Measurements from ENCODE around the gene PIGS.
"Not testable (repeated sequence)": the region's sequence is repeated elsewhere in the genome, so short reads cannot be mapped to it uniquely, and the experiment has no call there.

PIGS gene

DNA sequence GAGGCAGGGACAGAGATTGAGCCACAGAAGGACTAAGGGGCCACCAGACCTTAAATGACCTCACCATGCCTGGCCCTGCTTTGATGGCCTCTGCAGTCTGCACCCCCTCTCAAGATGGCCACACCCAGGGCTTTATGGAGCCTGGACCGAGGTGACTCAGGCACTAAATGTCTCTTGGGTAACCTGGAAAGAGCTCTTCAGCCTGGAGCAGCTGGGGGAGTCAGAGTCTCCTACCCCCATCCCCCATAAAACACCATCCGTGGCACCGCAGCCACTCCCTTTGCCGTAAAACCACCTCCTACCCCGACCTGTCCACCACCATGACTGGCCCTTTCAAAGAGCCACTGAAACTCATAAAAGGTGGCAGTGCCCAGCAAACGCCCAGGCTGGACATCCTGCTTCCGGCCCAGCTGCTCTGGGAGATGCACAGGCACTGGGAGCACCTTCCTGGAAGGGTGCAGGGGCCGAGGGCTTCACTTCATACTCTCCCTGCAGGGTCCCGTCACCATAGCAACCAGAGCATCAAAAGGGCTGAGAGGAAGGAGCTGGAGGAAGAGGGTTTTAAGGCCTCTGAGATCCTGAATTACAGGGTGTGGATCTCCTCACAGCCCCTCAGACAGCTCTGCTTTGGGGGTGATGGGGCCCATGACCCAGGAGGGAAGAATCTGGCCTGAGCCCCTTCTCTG lies 42.9 kb downstream of the PIGS start:
- no peak for DNase-seq

DNA sequence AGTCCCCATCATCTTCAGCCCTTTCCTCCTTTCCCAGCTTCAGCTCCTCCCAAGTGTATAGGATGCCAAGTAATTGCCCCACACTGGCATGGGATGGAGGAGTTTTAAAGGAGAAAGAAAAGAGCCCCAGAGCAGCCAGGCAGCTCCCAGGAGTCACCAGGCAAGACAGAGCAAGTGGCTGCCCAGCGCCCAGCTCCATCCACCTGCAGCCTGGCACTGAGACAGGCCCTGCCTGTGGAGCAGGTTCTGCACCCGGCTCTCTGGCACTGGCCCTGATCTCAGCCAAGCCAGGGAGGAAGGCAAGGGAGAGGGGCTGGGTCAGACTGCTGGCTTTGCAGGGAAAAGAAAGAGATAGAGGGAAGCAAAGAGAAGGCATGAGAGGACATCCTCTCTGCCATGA lies 43.5 kb downstream of the PIGS start:
- no peak for DNase-seq

DNA sequence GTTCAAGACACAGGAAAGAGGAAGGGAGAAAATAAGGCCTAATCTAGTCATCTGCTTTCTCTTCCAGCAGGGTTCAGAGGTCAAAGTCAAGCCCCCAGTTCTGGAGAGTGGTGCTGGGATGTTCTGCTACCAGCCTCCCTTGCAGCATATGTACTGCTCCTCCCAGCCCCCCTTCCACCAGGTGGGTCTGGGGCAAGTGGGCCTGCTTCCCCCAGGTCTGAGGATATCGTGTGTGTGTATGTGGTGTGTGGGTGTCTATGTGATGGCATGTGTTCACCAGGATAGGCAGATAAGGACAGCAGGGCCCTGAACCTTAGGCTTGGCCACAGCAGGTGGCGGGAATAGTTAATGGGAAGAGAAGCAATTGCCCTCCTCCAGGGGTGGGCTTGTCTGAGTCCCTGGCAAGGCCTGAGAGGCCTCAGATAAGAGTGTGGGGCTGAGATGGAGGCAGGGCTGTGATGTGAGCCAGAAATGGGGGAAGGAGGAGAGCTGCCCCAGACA lies 44.1 kb downstream of the PIGS start:
- DNase-seq: no peak

DNA sequence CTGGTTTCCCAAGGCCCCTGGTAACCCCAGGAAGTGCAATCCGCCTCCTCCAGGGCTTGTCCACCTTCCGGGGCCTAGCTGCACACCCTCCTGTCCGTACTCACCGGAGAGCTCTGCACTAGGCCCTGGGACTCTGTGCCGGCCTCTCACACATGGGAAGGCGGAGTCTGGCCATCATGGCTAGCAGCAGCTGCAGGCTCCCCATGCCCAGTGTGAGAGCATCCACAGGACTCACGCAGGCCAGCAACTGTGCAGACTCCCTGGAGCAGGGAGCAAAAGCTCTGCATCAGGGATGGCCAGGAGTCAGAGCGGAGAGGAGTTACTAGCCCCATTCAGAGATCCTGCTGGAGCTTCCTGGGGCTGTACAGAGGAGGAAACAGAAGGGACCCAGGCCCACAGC lies 44.9 kb downstream of the PIGS start:
- DNase-seq: no peak

DNA sequence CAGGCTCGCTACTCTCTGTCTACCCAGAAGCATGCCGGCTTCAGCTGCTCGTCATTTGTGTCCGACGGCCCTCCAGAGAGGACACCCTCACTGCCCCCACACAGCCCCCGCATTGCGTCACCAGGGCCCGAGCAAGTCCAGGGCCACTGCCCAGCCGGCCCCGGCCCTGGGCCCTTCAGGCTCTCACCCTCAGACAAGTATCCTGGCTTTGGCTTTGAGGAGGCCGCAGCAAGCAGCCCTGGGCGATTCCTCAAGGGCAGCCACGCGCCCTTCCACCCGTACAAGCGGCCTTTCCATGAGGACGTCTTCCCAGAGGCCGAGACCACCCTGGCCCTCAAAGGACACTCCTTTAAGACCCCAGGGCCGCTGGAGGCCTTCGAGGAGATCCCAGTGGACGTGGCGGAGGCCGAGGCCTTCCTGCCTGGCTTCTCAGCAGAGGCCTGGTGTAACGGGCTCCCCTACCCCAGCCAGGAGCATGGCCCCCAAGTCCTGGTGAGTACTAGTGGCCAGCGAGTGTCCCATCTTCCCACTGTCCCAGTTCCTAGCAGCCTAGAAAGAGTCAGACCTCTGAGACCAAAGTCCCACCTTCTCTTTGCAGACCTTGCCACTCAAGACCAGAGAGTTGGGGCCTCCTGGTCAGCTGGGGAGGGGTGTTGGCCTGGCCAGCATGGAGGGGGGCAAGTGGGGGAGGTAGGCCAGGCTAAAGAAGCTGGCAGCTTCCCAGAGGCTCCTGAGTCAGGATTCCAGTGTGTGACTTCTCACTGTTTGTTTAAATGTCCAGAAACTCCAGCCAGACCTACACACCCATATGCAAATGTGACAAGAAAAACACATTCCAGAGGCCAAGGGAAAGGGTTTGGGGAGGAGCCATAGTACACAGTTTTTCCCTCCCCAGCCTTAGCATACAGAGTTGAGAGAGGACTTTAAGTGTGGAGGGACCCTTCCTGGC lies 46.6 kb downstream of the PIGS start:
- DNase-seq: no peak

DNA sequence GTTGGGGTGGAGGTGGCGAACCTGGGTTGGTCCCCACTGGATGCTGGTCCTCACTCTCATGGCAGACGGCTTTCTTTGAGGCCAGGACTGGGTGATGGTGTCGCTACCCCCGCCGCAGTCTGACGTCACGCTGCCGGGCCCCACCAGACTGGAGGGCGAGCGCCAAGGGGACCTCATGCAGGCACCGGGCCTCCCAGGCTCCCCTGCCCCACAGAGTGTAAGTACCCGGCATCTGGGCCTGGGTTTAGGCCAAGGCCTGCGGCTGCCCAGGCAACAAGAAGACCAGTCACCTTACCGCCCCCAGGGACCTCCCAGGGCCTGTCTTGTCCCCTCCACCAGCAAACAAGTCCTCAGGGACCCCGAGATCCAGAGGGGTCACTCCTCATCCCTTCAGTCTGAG lies 47.4 kb downstream of the PIGS start:
- no peak for DNase-seq

DNA sequence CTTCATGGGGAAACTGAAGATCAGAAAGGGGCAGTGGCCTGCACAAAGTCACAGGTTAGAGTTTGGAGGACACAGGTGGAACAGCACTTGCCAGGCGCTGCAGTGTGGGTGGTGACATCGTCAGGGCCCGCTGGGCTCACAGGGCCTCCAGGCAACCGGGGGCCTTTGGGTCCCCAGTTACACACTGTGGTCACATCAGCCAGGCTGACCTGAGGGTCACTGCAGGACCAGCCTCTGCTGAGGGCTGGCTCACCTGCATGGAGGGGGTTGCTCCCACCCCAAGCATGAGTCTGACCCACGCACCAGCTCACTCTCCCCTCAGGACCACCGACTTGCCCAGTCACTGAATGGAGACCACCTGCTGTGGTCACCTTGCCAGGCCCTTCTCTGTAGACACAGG lies 48.1 kb downstream of the PIGS start:
- DNase-seq: no peak

DNA sequence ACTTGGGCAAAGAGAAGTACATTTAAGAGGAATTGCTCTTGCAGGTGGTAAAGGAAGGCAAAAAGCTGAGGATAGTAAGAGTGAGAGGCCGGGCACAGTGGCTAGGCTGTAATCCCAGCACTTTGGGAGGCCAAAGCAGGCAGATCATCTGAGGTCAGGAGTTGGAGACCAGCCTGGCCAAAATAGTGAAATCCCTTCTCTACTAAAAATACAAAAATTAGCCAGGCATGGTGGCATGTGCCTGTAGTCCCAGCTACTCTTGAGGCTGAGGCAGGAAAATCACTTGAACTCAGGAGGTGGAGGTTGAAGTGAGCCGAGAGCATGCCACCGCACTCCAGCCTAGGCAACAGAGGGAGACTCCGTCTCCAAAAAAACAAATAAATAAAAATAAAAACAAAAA lies 49.0 kb downstream of the PIGS start:
- DNase-seq: not testable (repeated sequence)

DNA sequence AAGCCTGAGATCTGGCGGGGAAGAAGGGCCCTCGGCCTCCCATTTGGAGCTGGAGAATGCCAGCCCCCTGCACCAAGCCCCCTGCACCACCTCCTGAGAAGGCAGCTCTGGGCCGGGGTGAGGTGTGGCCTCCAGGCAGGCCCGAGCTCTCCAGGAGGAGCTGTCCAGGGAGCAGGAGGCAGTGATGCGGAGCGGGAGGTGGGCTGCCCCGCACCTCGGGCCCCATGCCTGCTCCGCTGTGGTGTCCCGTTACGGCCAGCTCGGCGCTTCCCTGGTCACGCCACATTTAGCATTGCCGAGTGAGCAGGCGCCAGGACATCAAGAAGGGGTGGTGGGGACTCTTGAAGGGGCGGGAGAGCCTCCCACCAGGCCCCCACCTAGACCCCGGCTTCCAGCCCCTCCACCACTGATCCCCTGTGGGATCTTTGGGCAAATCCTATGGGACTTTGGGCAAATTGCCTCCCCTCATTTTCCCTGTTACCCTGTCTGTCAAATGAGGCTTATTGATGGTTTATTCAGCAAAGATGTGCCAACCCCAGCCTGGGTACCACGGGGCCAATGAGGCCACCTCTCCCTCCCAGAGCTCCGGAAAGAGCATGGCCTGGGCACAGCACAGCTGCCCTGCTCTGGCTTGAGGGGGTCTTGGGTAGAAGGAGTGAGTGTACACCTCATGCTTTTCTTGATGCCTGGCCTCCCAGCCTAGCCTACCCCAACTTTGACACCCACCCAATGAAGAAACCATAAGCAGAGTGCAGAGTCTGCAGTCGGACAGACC lies 49.8 kb downstream of the PIGS start:
- no peak for DNase-seq

DNA sequence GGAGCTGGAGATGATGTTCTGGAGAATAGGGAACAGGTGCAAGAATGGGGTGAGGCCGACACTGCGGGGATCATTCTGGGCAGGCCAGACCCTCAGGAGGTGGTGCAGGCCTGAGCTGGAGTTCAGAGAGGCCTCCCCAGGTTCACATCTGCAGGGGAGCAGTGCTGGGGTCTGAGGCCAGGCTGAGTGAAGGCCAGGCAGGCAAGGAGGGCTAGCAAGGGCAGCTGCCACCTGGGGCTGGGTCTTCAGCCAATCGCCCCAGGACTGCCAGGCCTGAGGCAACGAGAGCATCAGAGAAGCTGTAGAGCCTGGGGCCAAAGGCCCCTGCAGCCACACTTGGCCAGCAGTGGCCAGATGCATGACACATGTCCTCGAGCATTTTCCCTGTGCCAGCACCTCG lies 50.6 kb downstream of the PIGS start:
- no peak for DNase-seq

DNA sequence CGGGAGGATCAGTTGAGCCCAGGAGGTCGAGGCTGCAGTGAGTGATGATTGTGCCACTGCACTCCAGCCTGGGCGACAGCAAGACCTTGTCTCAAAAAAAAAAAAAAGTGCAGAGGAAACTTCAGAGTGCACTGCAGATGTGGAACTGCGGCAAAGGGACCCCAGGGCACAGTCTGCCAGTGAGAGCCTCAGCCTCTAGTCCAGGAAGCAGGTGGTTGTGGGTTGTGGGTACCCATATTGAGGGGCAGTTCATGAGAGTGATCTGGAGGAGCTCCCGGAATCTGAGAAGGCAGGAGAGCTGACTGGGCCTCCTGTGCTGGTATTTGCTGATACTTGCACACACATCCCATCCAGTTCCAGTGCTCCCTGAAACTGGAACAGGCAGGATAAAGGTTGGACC lies 52.1 kb downstream of the PIGS start:
- no peak for DNase-seq

DNA sequence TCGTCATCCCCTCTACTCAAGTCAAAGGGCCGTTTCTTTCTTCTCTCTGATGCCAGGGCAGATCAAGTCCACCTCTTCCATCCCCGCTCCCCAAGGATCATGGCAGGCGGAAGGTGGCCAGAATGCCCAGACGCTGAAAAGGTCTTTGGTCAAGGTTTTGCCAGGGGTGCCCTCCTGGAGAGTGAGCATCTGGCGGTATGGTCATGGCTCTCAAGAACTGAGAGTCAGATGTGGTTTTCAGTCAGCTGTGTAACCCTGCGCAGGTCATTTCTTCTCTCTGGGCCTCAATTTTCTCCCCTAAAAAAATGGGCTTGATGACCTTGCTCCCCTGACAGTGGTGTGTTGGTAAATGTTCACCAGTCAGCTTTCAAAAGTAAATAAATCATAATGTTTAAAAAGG lies 52.7 kb downstream of the PIGS start:
- no peak for DNase-seq

DNA sequence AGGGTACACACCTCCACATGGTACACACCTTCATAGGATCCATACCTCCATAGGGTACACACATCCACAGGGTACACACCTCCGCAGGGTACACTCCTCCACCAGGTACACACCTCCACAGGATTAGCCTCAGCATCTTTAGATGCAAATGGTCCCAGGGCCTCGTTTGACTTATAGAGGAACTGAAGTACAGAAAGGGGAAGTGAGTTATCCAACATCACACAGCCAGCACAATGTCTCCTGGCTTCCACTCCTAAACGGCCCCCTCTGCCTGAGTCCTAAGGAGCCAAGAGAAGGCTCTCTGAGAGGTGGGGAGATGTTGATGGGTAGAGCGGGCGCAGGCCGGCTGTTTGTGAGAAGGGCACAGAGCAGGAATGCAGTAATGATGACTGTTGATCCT lies 53.2 kb downstream of the PIGS start:
- DNase-seq: no peak

DNA sequence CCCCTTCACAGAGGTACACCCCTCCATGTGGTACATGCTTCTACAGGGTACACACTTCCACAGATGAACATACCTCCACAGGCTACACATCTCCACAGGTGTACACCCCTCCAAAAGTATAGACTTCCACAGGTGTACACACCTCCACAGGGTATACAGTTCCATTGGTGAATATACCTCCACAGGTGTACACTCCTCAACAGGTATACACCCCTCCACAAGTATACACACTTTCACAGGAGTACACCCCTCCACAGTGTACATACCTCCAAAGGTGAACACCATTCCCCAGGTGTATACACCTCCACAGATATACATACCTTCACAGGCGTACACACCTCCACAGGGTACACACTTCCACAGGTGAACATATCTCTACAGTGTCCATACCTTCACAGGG lies 55.8 kb downstream of the PIGS start:
- DNase-seq: no peak

DNA sequence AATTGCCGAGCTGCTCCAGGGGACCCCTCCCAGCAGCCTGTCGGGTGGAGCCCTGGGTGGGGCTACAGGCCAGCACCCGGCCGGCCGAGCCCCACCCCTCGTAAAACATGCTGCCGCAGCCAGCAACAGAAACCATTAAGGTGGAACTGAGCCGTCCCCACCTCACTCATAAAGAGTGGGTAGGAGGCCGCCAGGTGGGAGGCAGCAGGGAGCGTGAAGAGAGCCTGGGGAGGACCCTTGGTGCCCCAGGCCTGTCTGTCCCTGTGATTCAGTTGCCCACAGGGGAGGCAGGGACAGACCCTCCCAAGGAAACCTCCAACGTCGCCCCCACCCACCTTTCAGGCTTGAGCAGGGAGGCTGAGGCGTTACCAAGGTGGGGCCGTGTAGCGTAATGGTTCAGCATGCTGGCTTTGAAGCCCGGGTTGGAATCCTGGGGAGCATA lies 56.7 kb downstream of the PIGS start:
- DNase-seq: no peak

DNA sequence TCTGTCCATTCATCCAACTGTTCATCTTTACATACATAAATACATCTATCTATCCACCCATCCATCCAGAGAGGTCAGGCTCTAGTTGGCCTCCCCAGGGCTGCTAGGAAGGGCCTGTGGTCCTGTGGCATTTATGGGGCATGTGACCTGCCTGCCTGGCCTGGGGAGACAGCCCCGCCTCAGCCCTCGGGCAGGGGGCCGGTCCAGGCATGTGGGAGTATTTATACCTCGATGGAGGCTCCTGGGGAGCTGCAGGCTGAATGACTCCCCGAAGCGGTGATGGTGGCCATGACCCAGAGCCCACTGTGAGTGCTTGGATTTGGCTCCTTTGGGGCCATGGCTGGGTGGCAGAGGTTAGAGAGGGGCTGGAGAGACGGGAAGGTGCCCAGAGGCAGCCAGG lies 57.8 kb downstream of the PIGS start:
- no peak for DNase-seq

DNA sequence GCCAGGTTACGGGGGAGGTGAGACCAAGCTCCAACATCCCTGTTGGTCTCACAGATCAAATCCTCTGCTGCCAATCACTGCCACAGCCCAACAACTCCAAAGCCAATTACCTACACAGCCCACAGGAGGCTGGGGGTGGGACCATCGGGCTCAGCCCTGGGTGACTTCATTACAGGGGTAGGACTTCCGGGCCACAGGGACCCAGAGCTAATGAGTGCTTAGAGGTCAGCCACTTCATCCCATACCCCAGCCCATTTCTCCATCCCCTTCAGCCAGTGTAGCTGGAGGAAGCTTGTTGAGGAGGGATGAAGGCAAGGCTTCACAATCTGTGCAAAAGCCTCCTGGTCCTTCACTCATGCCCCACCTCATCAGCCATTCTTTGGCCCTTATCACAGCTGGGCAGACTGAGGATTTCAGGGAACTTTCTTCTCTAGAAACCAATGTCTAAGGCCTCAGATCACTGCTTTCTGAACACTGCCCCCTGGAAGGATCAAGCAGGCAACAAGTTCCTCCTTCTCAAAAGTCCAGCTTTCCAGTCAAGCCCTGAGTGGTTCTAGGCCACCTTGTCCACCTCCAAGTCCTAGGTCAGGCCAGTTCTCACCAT lies 59.4 kb downstream of the PIGS start:
- DNase-seq: no peak

DNA sequence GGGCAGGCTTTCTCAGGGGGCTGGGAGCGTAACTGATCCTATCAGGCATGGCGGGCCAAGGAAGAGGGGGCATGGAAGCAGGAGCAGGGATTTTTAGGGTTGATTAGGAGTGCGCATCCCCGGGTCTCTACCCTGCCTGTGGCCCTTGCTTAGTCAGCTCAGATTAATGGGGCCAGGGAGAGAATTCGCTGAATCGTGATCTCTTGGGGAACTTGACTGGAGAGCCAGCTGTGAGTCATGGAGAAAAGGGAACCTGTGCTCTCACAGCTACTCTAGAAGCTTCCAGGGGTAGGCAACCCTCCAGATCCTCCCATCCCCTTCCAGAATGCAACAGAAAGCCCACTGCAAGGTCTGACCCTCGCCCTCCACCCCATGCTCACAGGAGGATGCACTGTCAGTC lies 61.5 kb downstream of the PIGS start:
- no peak for DNase-seq

DNA sequence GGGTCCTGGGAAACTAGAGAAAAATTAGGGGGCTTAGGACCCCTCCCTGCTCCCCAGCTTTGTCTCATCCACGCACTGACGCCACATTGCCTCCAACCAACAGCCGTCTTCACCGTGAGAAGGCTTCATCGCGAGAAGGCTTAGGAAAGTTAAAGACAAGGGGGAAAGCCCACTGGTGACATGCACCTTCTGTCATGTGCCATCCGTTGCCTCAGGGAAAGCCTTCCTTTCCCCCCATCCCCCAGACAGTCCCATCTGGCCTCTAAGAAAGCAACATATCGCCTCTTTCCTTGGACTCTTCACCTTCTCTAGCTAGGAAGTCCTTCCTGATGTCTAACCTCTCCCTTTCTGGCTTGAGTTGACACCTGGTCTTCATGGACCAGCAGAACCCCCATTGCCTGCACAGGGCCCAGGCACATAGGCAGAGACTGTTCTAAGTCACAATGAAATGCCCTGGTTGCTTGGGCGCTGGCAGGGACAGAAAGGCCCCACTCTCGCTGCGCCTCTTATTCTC lies 63.1 kb downstream of the PIGS start:
- DNase-seq: no peak

DNA sequence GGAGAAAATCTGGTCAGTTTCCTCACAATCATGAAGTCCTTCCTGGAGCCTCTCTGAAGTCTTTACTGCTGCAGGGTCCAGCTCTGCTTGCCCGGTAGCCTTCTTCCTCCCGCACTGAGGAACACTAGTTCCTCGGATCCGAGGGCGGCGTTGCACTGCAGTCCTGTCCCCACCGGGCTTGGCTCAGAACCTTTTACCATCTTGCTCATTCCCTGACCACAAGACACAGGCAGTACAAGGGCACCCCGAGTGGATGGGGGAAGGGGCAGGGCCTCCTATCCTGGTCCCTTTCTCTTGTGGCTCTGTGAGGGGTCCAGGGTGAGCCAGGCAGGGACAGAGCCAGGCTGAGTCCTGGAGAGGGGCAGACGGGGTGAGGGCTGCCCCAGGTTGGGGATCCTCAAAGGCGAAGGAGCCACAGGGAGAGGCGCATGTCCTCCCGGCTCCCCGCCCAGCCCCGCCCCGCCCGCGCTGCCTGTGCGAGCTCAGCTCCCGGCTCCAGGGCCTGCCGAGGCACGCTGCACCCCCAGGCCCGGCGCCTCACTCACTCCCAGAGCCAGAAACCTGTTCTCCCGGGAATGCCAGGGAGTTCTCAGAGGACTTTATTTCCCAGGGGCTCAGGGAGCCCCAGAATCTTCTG lies 63.6 kb downstream of the PIGS start:
- no peak for DNase-seq

DNA sequence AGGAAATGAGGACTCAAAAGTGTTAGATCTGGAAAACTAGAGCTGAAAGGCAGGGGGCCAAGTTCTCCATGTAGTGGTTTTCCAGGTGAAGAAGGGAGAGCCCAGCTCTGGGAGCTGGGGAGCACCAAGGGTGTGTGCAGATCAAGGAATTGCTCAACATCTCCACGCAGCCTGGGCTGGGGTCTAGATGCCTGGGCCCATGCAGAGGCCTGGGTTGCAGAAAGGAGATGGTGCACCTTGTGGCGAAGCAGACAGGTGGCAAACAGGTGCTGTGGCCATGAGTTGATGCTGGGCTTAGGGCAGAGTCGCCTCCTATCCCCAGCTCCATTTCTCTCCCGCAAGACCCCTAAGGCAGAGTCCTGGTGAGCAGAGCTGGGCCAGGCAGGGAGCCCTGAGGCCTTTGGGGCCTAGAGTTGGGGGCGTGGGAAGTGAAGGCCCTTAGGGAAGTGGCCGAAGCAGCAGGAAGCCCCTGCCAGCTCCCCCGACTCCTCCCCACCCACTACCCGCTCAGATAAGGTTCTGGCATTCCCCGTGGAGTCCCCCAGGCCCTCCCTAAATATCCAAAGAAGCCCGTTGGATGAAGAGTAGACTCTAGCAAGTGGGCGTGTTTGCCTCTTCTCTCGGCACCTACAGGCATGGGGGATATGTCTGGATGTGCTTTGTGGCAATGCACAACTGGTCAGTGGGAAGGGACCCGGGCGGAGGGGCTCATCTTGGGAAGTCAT lies 64.4 kb downstream of the PIGS start:
- DNase-seq: no peak
